NT2/D1 (cell line): Measurements from ENCODE around the gene PLCB3.
A peak's percentile ranks its signal among the peaks of the same experiment; 100 is the strongest.
"Not testable (repeated sequence)": the region's sequence is repeated elsewhere in the genome, so short reads cannot be mapped to it uniquely, and the experiment has no call there.

Source experiments
- DNase-seq: peaks from one replicate; pipeline ENCODE4 v3.0.0-alpha.2; 2011; ENCODE audit warnings: low read depth, low spot score
- H3K27me3 ChIP-seq: 2 replicates; pipeline ENCODE4 v1.6.0; 2011; ENCODE audit warnings: mild to moderate bottlenecking; ENCODE audit not compliant: insufficient read length, insufficient read depth
- H3K36me3 ChIP-seq: 2 replicates; pipeline ENCODE4 v1.6.1; 2011; ENCODE audit warnings: mild to moderate bottlenecking, low read length, mixed read lengths; ENCODE audit not compliant: insufficient read depth, insufficient read length
- H3K4me1 ChIP-seq: 2 replicates; pipeline ENCODE4 v1.5.1; 2011; ENCODE audit not compliant: insufficient read depth, insufficient read length
- H3K4me3 ChIP-seq: 2 replicates; pipeline ENCODE4 v1.5.1; 2011; ENCODE audit warnings: low read depth; ENCODE audit not compliant: insufficient read length
- H3K9ac ChIP-seq: 2 replicates; pipeline ENCODE4 v1.6.0; 2011; ENCODE audit warnings: low read depth; ENCODE audit not compliant: insufficient read length
- H3K9me3 ChIP-seq: 2 replicates; pipeline ENCODE4 v1.5.1; 2011; ENCODE audit warnings: mild to moderate bottlenecking, low read length; ENCODE audit not compliant: insufficient read depth
- SUZ12 ChIP-seq: IDR thresholded peaks from 2 replicates; pipeline ENCODE4 v1.6.1; 2011; ENCODE audit not compliant: insufficient read length, insufficient read depth; ENCODE audit errors: extremely low read depth
- YY1 ChIP-seq: IDR thresholded peaks from 2 replicates; pipeline ENCODE4 v1.6.1; 2011; ENCODE audit not compliant: insufficient read length, insufficient read depth
- ZNF274 ChIP-seq: IDR thresholded peaks from 2 replicates; pipeline ENCODE4 v1.6.1; 2011; ENCODE audit warnings: mild to moderate bottlenecking, low read depth, low read length

Gene PLCB3

GRCh38 chr11:64304316-64305072 is 53.2 kb downstream of the PLCB3 start:
- no peak for TF ChIP-seq YY1
- no peak for TF ChIP-seq SUZ12
- no peak for TF ChIP-seq ZNF274
- DNase-seq: peak; percentile 95
- Histone ChIP-seq H3K27me3 (peaks cover 22% of the 10 kb centered on the region), H3K9me3 (no peaks in the 10 kb centered on the region), H3K4me3 (peak overlapping the region; percentile 75), H3K4me1 (peaks cover 27% of the 10 kb centered on the region), H3K9ac (peak overlapping the region; percentile 93), H3K36me3 (peaks cover 10% of the 10 kb centered on the region)

GRCh38 chr11:64305075-64305690 is 53.9 kb downstream of the PLCB3 start, which contains the start of gene ESRRA:
Gene ESRRA (plus strand): TSS chr11:64305524. CDS start chr11:64307180, 1,656 bp downstream.
- peak; percentile 98 for DNase-seq
- Histone ChIP-seq H3K9me3 (no peaks in the 10 kb centered on the region), H3K36me3 (peaks cover 10% of the 10 kb centered on the region), H3K4me3 (peak within 1 kb of the TSS; percentile 82), H3K4me1 (peaks cover 22% of the 10 kb centered on the region), H3K27me3 (peaks cover 15% of the 10 kb centered on the region), H3K9ac (peak within 1 kb of the TSS; percentile 97)
- TF ChIP-seq YY1: no peak
- no peak for TF ChIP-seq ZNF274
- TF ChIP-seq SUZ12: no peak

- Histone ChIP-seq H3K27me3 (peaks cover 8% of the 10 kb centered on the region), H3K4me3 (peak overlapping the region; percentile 82), H3K4me1 (peaks cover 15% of the 10 kb centered on the region), H3K9me3 (no peaks in the 10 kb centered on the region), H3K9ac (peak overlapping the region; percentile 97), H3K36me3 (peaks cover 13% of the 10 kb centered on the region)
- peak; percentile 58 for DNase-seq
- TF ChIP-seq ZNF274: no peak
- TF ChIP-seq YY1: no peak
- no peak for TF ChIP-seq SUZ12
Observed at GRCh38 chr11:64305691-64306562, 54.6 kb downstream of the PLCB3 start.

GRCh38 chr11:64306563-64306875 is 55.2 kb downstream of the PLCB3 start:
- no peaks in the 10 kb centered on the region for H3K9me3 ChIP-seq

GRCh38 chr11:64306876-64307622 is 55.7 kb downstream of the PLCB3 start:
- no peak for DNase-seq
- Histone ChIP-seq H3K4me1 (peaks cover 15% of the 10 kb centered on the region), H3K9ac (peak overlapping the region; percentile 97), H3K36me3 (peaks cover 18% of the 10 kb centered on the region), H3K27me3 (peaks cover under 1% of the 10 kb centered on the region), H3K4me3 (peak overlapping the region; percentile 82), H3K9me3 (no peaks in the 10 kb centered on the region)
- TF ChIP-seq ZNF274 (no peak), YY1 (no peak), SUZ12 (no peak)

More at GRCh38 chr11:64306563-64306875, 55.2 kb downstream of the PLCB3 start:
- no peak for DNase-seq
- Histone ChIP-seq H3K4me1 (peaks cover 15% of the 10 kb centered on the region), H3K9ac (peak overlapping the region; percentile 97), H3K27me3 (peaks cover 5% of the 10 kb centered on the region), H3K36me3 (peaks cover 18% of the 10 kb centered on the region), H3K4me3 (peak overlapping the region; percentile 82)
- no peak for TF ChIP-seq SUZ12
- TF ChIP-seq ZNF274: no peak
- TF ChIP-seq YY1: no peak

- Histone ChIP-seq H3K4me1 (peaks cover 15% of the 10 kb centered on the region), H3K36me3 (peaks cover 21% of the 10 kb centered on the region)
- not testable (repeated sequence) for DNase-seq, H3K9ac ChIP-seq, H3K4me3 ChIP-seq, H3K9me3 ChIP-seq, H3K27me3 ChIP-seq
Observed at GRCh38 chr11:64307795-64308194, 56.5 kb downstream of the PLCB3 start.
